ENCODE results near the gene FOXO6.

The FOXO6 gene

DNA sequence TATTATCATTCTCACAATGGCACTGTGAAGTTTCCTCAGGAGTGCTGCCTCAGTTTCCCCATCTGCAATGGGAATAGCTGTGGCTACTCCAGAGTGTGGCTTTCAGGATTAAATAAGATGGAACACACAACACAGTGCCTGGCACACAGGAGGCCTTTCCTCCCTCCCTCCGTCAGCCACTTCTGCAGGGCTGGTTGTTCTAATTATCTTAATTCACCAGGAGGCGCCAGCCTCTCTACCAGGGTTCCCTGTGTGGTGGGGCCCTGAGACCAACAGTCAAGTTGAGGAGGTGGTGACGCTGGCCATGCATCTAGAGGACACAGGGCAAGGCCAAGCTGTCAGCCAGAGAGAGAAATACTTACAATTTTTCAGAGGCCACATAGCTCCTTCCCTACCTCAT is 6.3 kb upstream of the FOXO6 start:
- no peak for TF ChIP-seq ZNF565 (CRISPR knock-in tag; conservative IDR thresholded peaks at IDR 0.05; ENCODE audit: low read depth)
- no peak for TF ChIP-seq SNAI2 (CRISPR knock-in tag; IDR thresholded peaks at IDR 0.05)
- TF ChIP-seq ZFP3 (CRISPR knock-in tag; IDR thresholded peaks at IDR 0.05), result no peak
- TF ChIP-seq OSR1 (CRISPR knock-in tag; IDR thresholded peaks at IDR 0.05), result no peak
- no peak for TF ChIP-seq ESRRG (CRISPR knock-in tag; IDR thresholded peaks at IDR 0.05)
- TF ChIP-seq ARNTL (CRISPR knock-in tag; IDR thresholded peaks at IDR 0.05; ENCODE audit: borderline replicate concordance, low read depth), result no peak
- no peak for TF ChIP-seq TCF4 (CRISPR knock-in tag; IDR thresholded peaks at IDR 0.05; ENCODE audit: borderline replicate concordance)
- TF ChIP-seq BACH2 (CRISPR knock-in tag; IDR thresholded peaks at IDR 0.05; ENCODE audit: borderline replicate concordance), result no peak
- TF ChIP-seq, protein P1, sequence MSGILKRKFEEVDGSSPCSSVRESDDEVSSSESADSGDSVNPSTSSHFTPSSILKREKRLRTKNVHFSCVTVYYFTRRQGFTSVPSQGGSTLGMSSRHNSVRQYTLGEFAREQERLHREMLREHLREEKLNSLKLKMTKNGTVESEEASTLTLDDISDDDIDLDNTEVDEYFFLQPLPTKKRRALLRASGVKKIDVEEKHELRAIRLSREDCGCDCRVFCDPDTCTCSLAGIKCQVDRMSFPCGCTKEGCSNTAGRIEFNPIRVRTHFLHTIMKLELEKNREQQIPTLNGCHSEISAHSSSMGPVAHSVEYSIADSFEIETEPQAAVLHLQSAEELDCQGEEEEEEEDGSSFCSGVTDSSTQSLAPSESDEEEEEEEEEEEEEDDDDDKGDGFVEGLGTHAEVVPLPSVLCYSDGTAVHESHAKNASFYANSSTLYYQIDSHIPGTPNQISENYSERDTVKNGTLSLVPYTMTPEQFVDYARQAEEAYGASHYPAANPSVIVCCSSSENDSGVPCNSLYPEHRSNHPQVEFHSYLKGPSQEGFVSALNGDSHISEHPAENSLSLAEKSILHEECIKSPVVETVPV (CRISPR knock-in tag; IDR thresholded peaks at IDR 0.05), result no peak
- no peak for TF ChIP-seq RARB (CRISPR knock-in tag; IDR thresholded peaks at IDR 0.05)
- no peak for ATAC-seq

GRCh38 chr1:41355356-41355755 is 5.9 kb upstream of the FOXO6 start:
- no peak for TF ChIP-seq ZNF565 (CRISPR knock-in tag; conservative IDR thresholded peaks at IDR 0.05; ENCODE audit: low read depth)
- TF ChIP-seq ISL1 (CRISPR knock-in tag; IDR thresholded peaks at IDR 0.05), result no peak
- no peak for TF ChIP-seq PATZ1 (CRISPR knock-in tag; IDR thresholded peaks at IDR 0.05; ENCODE audit: borderline replicate concordance)
- no peak for TF ChIP-seq TOX (CRISPR knock-in tag; IDR thresholded peaks at IDR 0.05; ENCODE audit: borderline replicate concordance)
- TF ChIP-seq TCF4 (CRISPR knock-in tag; IDR thresholded peaks at IDR 0.05; ENCODE audit: borderline replicate concordance), result no peak
- TF ChIP-seq, protein P2, sequence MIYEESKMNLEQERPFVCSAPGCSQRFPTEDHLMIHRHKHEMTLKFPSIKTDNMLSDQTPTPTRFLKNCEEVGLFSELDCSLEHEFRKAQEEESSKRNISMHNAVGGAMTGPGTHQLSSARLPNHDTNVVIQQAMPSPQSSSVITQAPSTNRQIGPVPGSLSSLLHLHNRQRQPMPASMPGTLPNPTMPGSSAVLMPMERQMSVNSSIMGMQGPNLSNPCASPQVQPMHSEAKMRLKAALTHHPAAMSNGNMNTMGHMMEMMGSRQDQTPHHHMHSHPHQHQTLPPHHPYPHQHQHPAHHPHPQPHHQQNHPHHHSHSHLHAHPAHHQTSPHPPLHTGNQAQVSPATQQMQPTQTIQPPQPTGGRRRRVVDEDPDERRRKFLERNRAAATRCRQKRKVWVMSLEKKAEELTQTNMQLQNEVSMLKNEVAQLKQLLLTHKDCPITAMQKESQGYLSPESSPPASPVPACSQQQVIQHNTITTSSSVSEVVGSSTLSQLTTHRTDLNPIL (CRISPR knock-in tag; IDR thresholded peaks at IDR 0.05; ENCODE audit: low read depth), result no peak
- TF ChIP-seq CSDC2 (CRISPR knock-in tag; IDR thresholded peaks at IDR 0.05), result no peak
- no peak for TF ChIP-seq ZNF70 (CRISPR knock-in tag; IDR thresholded peaks at IDR 0.05)
- TF ChIP-seq POU6F1 (CRISPR knock-in tag; IDR thresholded peaks at IDR 0.05; ENCODE audit: borderline replicate concordance, low read depth), result no peak
- TF ChIP-seq RARB (CRISPR knock-in tag; IDR thresholded peaks at IDR 0.05), result no peak
- TF ChIP-seq, protein P1 (CRISPR knock-in tag; IDR thresholded peaks at IDR 0.05), result no peak
- TF ChIP-seq ARNTL (CRISPR knock-in tag; IDR thresholded peaks at IDR 0.05; ENCODE audit: borderline replicate concordance, low read depth), result no peak
- no peak for TF ChIP-seq TSHZ2 (CRISPR knock-in tag; IDR thresholded peaks at IDR 0.05)
- TF ChIP-seq ZFP3 (CRISPR knock-in tag; IDR thresholded peaks at IDR 0.05), result no peak
- no peak for TF ChIP-seq OSR1 (CRISPR knock-in tag; IDR thresholded peaks at IDR 0.05)
- TF ChIP-seq SNAI2 (CRISPR knock-in tag; IDR thresholded peaks at IDR 0.05), result no peak
- no peak for ATAC-seq

GRCh38 chr1:41355761-41356160 is 5.5 kb upstream of the FOXO6 start:
- no peak for ATAC-seq
- TF ChIP-seq ZFP30 (CRISPR knock-in tag; IDR thresholded peaks at IDR 0.05) (no peak), SNAI2 (CRISPR knock-in tag; IDR thresholded peaks at IDR 0.05) (no peak), PATZ1 (CRISPR knock-in tag; IDR thresholded peaks at IDR 0.05; ENCODE audit: borderline replicate concordance) (no peak), GLIS3 (CRISPR knock-in tag; IDR thresholded peaks at IDR 0.05) (no peak), ZC3H10 (CRISPR knock-in tag; IDR thresholded peaks at IDR 0.05) (no peak), ARNTL (CRISPR knock-in tag; IDR thresholded peaks at IDR 0.05; ENCODE audit: borderline replicate concordance, low read depth) (no peak), TCF4 (CRISPR knock-in tag; IDR thresholded peaks at IDR 0.05; ENCODE audit: borderline replicate concordance) (no peak), ZNF565 (CRISPR knock-in tag; conservative IDR thresholded peaks at IDR 0.05; ENCODE audit: low read depth) (no peak)
